Osteoblast (primary cell): Measurements from ENCODE around the gene ARMC9. TPM values are rescaled to one million over a fixed set of nuclear protein-coding genes. Genes with fewer than 3 reads are reported as not detected.

ENCODE experiments used
- DNase-seq: peaks from one replicate; pipeline ENCODE4 v3.0.0; 2011; ENCODE audit warnings: low spot score, mixed read lengths; ENCODE audit not compliant: insufficient read length; ENCODE audit errors: missing footprints
- H2AFZ ChIP-seq: 2 replicates; pipeline ENCODE4 v1.6.0; 2011; ENCODE audit warnings: mild to moderate bottlenecking, low read length
- H3K27ac ChIP-seq: 2 replicates; pipeline ENCODE4 v1.5.1; 2011; ENCODE audit warnings: mild to moderate bottlenecking, low read depth, low read length, moderate library complexity
- H3K27me3 ChIP-seq: 2 replicates; pipeline ENCODE4 v1.6.0; 2012; ENCODE audit warnings: mild to moderate bottlenecking, control low read depth, inconsistent platforms, low read length, moderate library complexity; ENCODE audit not compliant: insufficient read depth
- H3K36me3 ChIP-seq: 2 replicates; pipeline ENCODE4 v1.5.1; 2011; ENCODE audit warnings: mild to moderate bottlenecking, low read length, control low read depth, moderate library complexity; ENCODE audit not compliant: insufficient read depth
- H3K4me1 ChIP-seq: 2 replicates; pipeline ENCODE4 v1.5.1; 2011; ENCODE audit warnings: mild to moderate bottlenecking, low read length, control low read depth, moderate library complexity; ENCODE audit not compliant: insufficient read depth
- H3K4me2 ChIP-seq: 2 replicates; pipeline ENCODE4 v1.6.0; 2011; ENCODE audit warnings: mild to moderate bottlenecking, low read length; ENCODE audit not compliant: insufficient read depth
- H3K4me3 ChIP-seq: fragments of 200-600 bp; sonication (generic); 3 replicates; pipeline ENCODE4 v1.5.1; 2012; ENCODE audit warnings: mild to moderate bottlenecking, low read length, inconsistent platforms; ENCODE audit not compliant: insufficient read depth
- H3K79me2 ChIP-seq: 2 replicates; pipeline ENCODE4 v1.6.0; 2012; ENCODE audit warnings: mild to moderate bottlenecking, low read length, control low read depth, inconsistent platforms; ENCODE audit not compliant: insufficient read depth
- H3K9me3 ChIP-seq: 2 replicates; pipeline ENCODE4 v1.5.1; 2011; ENCODE audit warnings: low read depth, low read length, control low read depth
- H4K20me1 ChIP-seq: 2 replicates; pipeline ENCODE4 v1.6.0; 2012; ENCODE audit warnings: mild to moderate bottlenecking, low read length, control low read depth; ENCODE audit not compliant: insufficient read depth
- total RNA-seq: library from RNA; depleted of rRNA; stranded (reverse); fragments of >200 nt; gene quantifications from 2 replicates; pipeline ENCODE4 v1.2.3, GENCODE V29; 2012
- TF ChIP-seq, protein P1 (sequence below): IDR thresholded peaks from 2 replicates; pipeline ENCODE4 v1.5.1; 2011; ENCODE audit warnings: mild to moderate bottlenecking, low read depth, low read length, moderate library complexity; ENCODE audit errors: extremely low read depth

ARMC9 gene
- total RNA-seq, 1 donor: 221 TPM

DNA sequence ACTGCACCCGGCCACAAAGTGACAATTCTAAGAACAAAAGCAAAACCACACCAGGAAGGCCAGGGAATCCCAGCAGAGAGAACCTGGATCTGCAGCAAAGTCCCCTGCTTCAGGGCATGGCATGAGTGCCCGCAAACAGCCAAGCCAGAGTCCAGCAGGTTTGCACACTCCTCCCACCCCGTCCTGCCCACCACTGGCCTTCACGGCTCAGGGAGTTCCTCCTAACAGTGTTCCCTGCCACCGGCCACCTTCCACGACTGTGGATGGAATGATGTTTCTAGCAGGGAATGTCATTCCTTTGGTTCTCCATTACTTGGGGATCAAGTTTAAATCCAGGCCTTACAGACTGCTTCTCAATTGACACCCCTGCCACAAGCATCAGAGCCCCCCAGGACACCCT lies 155.0 kb downstream of the ARMC9 start:
- Histone ChIP-seq H3K79me2 (no peaks in the 10 kb centered on the region), H3K4me2 (no peak overlapping the region), H2AFZ (no peak overlapping the region), H3K4me1 (no peaks in the 10 kb centered on the region), H3K4me3 (no peak overlapping the region), H3K27me3 (no peaks in the 10 kb centered on the region), H3K9me3 (no peaks in the 10 kb centered on the region), H3K36me3 (no peaks in the 10 kb centered on the region), H4K20me1 (no peaks in the 10 kb centered on the region), H3K27ac (no peak overlapping the region)
- no peak for DNase-seq
- TF ChIP-seq, protein P1, sequence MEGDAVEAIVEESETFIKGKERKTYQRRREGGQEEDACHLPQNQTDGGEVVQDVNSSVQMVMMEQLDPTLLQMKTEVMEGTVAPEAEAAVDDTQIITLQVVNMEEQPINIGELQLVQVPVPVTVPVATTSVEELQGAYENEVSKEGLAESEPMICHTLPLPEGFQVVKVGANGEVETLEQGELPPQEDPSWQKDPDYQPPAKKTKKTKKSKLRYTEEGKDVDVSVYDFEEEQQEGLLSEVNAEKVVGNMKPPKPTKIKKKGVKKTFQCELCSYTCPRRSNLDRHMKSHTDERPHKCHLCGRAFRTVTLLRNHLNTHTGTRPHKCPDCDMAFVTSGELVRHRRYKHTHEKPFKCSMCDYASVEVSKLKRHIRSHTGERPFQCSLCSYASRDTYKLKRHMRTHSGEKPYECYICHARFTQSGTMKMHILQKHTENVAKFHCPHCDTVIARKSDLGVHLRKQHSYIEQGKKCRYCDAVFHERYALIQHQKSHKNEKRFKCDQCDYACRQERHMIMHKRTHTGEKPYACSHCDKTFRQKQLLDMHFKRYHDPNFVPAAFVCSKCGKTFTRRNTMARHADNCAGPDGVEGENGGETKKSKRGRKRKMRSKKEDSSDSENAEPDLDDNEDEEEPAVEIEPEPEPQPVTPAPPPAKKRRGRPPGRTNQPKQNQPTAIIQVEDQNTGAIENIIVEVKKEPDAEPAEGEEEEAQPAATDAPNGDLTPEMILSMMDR: no peak

DNA sequence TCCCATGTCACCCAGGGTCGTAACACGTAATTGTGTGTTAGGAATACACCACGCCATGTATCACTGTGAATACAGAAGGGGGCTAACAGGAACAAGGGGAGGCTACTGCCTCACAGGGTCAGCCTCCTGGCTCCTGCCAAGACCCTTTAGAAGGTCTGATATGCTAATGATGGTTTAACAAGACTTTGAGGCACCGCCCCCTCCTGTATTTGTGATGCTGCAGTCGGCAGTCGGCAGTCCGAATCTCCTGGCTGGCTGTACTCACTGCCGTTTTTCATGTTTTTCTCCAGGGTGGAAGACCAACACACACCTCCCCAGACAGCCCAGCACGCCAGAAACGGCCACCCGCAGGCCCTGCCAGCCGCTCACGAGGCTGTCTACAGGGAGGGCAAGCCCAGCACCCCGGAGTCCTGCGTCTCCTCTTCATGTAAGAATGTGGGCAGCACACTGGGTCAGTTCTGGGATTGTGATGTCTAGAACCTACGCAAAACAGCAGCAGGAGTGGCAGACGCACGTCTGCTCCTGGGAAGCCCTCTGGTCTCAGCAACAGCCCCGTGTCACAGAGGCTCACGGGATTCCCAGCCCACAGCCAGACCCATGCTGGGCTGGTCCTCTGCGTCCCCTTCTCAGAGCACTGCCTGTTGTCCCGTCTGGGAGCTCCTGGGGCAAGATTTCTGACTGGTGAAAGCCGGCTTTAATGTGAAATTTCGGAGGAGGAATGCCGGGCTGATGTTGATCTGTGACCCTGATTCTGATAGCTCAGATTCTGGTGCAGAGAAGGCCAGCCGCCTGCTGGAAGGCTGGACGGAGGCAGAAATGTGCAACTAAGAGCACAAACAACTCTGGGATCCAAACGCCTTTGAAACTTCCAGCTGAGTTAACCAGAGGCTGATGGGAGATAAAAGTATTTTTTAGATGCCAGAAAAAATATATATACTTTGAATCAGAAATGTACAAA lies 157.4 kb downstream of the ARMC9 start:
- TF ChIP-seq, protein P1: no peak
- no peak overlapping the region for H2AFZ ChIP-seq
- DNase-seq: no peak

DNA sequence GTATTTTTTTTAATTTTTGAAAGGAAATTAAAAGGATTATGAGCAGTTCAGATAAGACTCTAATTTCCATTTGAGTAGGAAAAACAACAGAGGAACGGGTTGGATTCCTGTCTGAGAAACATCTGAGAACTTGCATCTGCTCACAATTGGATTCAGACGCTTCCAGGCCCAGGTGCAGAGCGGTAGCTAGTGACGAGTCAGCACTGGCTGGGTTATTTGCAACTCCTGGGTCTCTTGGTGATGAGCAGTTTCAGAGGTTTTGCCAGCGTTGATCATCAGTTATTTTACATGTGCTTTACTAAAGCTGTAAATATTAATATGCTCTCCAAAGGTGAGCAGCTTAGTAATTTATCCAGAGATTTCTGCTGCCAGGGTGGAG lies 158.0 kb downstream of the ARMC9 start:
- DNase-seq: no peak
- no peak overlapping the region for H3K27ac ChIP-seq

More for the DNA sequence above, 157.4 kb downstream of the ARMC9 start:
- H3K27ac ChIP-seq: no peak overlapping the region
- H3K9me3 ChIP-seq: no peaks in the 10 kb centered on the region
- no peaks in the 10 kb centered on the region for H3K4me1 ChIP-seq
- H3K79me2 ChIP-seq: no peaks in the 10 kb centered on the region
- no peaks in the 10 kb centered on the region for H3K36me3 ChIP-seq
- no peaks in the 10 kb centered on the region for H4K20me1 ChIP-seq
- no peak overlapping the region for H3K4me2 ChIP-seq
- H3K4me3 ChIP-seq: no peak overlapping the region
- no peaks in the 10 kb centered on the region for H3K27me3 ChIP-seq

DNA sequence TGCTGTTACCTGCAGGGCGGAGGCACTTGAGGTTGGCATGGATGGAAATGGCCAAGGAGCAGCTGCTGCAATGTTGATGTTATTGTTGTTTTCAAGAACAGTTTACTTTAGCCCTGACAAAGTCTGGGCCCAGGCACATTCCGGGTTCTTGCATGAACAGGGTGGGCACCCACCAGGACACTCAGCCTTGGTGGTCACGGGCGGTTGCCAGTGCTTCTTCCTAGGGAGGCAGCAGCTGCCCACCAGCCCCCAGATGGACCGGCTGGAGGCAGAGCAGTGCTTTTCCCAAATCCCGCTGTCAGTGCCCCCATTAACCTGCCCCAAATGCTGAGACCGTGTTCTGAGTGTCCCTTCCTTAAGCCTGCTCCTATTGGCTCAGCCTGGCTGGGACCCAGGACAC lies 158.6 kb downstream of the ARMC9 start:
- Histone ChIP-seq H3K9me3 (no peaks in the 10 kb centered on the region), H2AFZ (no peak overlapping the region), H3K4me3 (no peak overlapping the region), H3K36me3 (no peaks in the 10 kb centered on the region), H4K20me1 (no peaks in the 10 kb centered on the region), H3K79me2 (no peaks in the 10 kb centered on the region), H3K4me1 (no peaks in the 10 kb centered on the region), H3K4me2 (no peak overlapping the region), H3K27ac (no peak overlapping the region), H3K27me3 (no peaks in the 10 kb centered on the region)
- no peak for DNase-seq
- TF ChIP-seq, protein P1: no peak

More for the DNA sequence above, 158.0 kb downstream of the ARMC9 start:
- Histone ChIP-seq H3K27me3 (no peaks in the 10 kb centered on the region), H4K20me1 (no peaks in the 10 kb centered on the region), H3K4me1 (no peaks in the 10 kb centered on the region), H3K36me3 (no peaks in the 10 kb centered on the region), H3K9me3 (no peaks in the 10 kb centered on the region), H3K79me2 (no peaks in the 10 kb centered on the region), H3K4me2 (no peak overlapping the region), H3K4me3 (no peak overlapping the region), H2AFZ (no peak overlapping the region)
- TF ChIP-seq, protein P1: no peak
